NCI-H2107 treated with DMSO at 0.1 percent for 48 hours (cell line): ENCODE results near the gene CDK17.

ENCODE experiments used
- DNase-seq: peaks from one replicate; lab custom pipeline; 2025; ENCODE audit not compliant: unreplicated experiment; lab: John Stamatoyannopoulos, UW

The CDK17 gene

GRCh38 chr12:96241846-96242256, 158.4 kb downstream of the CDK17 start:
- no peak for DNase-seq

DNA sequence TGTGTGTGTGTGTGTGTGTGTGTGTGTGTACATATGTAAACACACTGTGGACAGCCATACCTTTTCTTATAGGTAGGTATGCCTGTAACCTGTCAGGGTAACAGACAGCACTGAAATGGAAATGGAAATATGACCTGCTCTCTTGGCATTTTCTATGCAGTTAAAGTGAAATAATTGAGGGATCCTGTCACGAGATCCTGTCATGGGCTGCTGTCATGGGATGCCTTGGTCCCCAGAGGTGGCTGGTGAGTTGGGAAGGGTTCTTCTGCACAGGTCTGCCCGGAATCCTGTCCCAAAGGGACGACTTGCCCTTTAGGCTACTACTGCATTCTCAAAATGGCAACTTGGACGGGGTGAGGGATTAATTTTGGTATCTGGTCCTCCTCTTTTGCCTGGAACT, 158.8 kb downstream of the CDK17 start:
- DNase-seq: no peak

DNA sequence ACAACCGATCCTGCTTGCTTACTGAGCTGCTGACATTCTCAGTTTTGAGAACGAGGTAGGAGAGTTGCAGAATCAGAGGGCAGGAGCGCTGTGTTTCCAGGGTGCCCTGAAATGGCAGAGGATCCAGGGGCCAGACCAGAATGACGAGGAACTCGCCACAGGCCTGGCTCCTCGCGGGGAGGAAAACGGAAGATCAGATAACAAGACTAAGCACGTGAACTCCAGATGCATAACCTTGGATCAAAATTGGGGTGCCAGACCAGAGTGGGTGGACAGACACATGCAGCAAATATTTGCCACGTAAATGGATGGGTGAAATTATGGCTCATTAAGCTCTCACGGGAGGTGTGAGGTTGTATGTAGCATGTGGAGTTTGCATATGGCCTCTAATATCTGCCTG, 159.6 kb downstream of the CDK17 start:
- DNase-seq: no peak

- no peak for DNase-seq
These were observed 160.3 kb downstream of the CDK17 start for GRCh38 chr12:96239711-96240635.

- no peak for DNase-seq
These were observed 161.7 kb downstream of the CDK17 start for GRCh38 chr12:96238336-96239047.

- DNase-seq: no peak
These were observed 162.7 kb downstream of the CDK17 start for GRCh38 chr12:96237465-96238077.

DNA sequence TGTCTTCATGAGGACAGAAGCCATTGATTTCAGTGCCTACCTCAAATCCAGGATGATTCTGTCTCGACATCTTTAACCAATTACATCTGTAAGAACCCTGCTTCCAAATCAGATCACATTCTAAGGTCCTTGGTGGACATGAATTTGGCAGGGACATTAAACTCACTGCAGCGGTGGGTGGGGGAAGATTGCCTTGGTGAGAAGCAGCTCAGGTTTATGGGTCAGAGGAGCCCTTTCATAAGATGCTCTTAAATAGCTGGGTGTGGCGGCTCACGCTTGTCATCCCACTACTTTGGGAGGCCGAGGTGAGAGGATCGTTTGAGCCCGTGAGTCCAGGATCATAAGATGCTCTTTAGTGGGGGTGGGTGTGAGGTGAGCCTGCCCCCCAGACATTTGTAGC, 163.2 kb downstream of the CDK17 start:
- DNase-seq: no peak

DNA sequence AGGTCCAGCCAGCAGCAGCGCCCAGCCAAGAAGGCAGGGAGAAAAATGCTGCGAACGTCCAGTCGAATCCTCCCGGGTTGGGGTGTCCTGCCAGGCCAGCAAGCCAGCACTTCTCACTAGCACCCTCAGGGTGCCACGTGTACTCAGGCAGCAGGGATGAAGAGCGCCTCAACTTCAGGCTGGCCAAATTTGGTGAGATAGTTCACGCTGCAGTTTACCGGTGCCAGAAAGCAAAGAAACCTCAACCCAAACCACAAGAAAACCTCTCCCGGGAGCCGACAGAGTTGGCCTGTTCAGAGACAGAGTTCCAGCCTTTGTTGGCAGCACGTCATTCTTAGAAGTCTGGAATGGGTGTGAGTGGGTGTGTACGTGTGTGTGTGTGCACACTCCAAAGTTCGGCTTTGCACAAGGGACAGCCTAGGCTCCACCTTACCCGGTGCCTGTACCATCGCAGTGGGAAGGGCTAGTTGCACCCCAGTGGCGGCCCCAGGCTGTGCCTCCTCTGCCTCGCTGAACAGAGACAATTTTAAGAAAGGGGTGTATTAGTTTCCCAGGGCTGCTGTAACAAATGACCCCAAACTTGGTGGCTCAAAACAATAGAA, 163.9 kb downstream of the CDK17 start:
- no peak for DNase-seq

- no peak for DNase-seq
These were observed 164.8 kb downstream of the CDK17 start for GRCh38 chr12:96235484-96235826.

DNA sequence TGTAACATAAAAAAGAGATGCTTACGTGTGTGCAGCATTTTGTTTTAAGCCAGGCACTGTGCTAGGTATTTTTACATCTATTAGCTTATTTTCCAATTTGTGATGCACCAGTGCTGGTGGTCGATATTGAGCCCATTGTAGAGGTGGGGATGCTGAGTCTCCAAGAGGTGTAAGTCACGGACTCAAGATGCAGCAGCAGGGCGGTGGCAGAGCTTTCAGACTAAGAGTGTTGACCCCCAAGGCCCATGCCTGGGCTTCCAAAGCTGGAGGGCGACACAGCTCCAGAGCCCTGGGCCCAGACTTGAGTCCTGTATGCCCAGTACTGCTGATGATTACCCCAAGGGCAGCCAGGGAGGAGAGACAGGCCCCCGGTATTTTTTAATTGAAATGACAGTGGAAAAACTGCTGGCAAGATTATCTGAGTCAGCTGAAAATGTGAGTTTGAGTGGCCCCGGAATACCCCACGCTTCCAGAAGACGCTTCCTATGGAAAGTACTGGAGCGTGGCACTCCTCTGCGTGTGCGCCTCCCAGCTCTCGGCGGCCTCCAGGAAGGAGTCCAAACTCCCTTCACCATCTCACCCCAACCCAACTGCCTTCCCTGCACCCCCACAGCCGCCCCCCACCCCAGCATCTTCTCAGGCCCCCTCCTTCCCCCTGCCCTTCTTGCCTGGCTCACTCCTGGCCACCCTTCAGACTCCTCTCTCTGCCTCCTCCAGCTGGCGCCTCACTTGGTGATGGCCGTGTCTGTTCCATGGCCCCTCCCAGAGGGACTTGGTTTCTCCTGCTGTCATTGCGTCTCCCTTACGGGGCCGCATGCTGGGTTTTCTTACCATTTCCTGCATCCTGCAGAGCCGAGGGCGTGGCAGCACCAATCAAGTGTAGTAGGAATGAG, 165.4 kb downstream of the CDK17 start:
- DNase-seq: no peak

GRCh38 chr12:96233939-96234461, 166.2 kb downstream of the CDK17 start:
- DNase-seq: no peak

DNA sequence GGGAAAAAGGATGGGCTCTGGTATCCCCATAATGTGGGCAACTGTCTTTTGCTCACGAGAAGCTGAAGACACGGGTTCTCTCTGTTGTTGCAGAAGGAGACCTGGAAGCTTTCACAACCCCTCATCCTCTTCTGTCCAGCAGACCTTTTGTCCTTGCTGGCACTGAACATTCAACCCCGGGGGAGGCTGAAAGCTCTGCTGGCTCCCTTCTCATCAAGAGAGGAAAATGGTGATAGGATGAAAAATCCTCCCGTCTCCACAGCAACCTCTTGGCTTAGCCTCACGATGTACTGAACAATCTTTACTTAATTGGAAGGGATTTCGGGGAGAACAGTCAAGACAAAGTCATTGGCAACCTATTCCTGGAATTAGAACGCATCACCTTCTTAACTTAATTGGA, 167.1 kb downstream of the CDK17 start:
- no peak for DNase-seq

DNA sequence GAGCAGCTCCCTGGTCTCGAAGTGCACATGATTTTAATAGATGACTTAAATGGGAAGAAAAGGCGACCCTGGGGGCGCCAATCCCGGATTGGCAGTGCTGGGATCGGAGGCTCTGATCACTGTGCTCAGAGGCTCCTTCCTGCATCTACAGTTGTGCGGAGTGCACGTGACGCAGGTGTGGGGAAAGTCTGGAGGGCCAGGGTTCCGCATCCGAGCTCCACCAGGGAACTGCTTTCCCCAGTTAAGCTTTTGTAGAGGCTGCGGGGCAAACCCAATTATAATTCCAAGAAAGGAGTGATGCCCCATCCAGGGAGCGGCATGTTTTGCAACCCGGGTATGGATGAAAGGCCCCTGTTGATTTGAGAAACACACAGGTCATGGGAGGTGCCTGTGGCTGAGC, 169.6 kb downstream of the CDK17 start:
- no peak for DNase-seq

GRCh38 chr12:96228566-96229248, 171.5 kb downstream of the CDK17 start:
- DNase-seq: no peak
